Stimulated activated CD4-positive, alpha-beta T cell treated with anti-CD3 and anti-CD28 coated beads, Interleukin-12 subunit alpha, Interleukin-12 subunit beta, amount 100 ng/mL, for 24 hours (primary cell): Measurements from ENCODE around the gene DLGAP4.

Source experiments
- DNase-seq, 2 experiments: peaks; one replicate each; pipeline ENCODE4 v3.0.0-alpha.2; 2020; ENCODE audit warnings: low read depth in 2 of 2

DLGAP4 gene

GRCh38 chr20:36305602-36306551, at the start of gene DLGAP4:
Gene DLGAP4 (plus strand): TSS chr20:36306339. CDS start chr20:36431718, 125,379 bp downstream.
- DNase-seq: no peak

DNA sequence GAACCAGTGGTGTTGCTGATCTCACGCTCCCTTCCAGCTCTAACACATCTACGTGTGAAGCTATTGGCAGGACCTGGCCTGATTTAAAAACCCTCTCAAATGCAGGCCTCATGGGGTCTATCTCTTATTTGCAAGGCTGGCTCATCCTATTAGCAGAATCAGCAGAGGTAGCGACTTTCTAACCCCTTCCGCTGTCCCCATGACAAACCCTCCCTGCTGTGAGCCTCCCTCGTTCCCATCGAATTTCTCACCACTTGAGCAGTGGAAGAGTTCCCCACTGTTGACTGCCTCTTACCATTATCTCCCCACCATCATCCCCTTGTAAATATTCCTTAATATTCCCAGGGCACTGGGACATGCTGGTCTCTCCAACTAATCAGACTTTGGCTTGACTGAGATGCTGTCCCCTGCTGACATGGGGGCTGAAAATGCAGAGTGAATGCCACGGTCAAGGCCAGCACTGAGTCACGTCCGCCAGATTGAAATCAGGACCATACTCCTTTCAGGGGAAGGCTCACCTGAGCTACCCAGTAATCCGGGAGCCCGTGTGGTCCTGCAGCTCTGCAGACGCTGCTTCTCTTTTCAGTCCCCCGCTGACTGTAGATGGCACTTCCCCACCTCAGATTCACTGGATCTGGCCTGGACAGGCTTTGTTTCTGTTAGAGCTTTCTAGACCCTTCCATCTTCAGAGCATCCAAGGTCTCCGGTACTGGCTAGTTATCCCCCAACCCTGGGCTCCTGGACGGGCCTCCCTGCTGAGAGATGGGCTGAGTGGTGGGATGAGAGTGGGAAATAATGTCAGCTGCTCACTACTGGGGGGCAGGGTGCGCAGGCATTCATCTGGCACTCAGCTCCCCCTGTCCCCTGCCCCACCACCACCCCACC, 46.7 kb upstream of the DLGAP4 start:
- DNase-seq: no peak

GRCh38 chr20:36260316-36260715, 45.8 kb upstream of the DLGAP4 start:
- DNase-seq: no peak

DNA sequence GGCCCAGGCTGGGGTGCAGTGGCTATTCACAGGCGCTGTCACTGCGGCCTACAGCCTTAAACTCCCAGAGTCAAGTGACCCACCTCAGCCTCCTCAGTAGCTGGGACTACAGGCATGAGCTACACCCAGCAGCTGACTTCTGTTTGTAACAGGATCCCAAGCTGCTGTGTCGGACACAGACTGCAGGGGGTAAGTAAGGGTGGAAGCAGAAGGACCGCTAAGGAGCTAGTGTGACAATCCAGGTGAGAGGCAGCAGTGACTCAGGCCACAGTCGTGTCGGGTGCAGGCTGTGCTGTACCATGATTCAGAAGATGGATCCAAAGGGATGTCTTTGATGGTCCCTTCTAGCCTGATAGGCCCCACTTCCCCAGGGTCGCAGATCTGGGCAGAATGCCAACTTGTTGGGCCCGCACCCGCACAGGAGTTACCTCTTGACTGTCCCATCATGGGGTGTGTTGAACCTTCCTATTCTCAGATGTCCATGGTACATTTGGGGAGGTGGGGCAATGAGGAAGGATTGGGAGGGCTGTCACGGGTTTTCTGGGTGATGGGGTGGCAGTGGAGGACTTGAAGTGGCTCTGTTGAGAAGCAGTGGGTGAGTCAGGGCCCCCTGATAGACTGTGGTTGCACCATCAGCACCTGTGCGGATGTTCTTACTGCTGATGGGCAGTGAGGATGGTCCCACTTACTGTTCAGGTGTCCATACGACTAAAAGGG, 44.6 kb upstream of the DLGAP4 start:
- DNase-seq: no peak

- no peak for DNase-seq
These were observed 43.7 kb upstream of the DLGAP4 start for GRCh38 chr20:36262440-36262839.

DNA sequence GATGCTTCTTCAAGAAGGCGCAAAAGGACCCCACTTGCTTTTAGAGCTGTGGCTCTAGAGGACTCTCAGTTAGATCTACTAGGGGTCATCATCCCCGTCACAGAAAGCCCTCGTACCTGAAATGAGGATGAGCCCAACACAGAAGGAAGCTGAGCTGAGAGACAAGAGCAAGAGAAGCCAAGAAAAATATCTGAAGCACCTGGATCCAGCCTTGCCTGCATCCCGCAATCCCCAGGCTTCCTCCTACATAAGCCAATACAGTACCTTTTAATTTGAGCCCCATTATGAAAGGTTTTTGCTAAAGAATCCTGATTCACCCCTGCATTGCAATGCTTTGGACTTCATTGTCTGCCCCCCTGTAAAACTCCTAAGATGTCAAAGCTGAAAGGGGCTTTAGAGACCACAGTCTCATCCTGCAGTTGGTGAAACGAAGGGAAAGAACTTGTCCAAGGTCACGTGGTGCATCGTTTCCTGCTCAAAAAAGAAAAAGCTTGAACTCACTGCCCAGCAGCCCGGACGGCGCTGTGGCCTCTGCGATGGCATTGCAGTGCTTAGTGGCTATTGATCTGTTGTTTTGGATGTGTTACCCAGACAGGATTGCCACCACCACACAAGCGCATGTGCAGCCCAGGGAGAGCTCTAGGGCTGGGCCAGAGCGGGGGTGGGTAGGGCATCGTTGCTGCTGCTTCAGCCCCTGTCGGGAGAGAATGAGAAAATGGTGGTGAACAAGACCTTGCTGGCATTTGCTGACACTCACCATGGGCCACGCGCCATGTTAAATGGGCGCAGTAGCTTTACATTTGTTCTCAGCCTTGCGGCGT, 41.5 kb upstream of the DLGAP4 start:
- no peak for DNase-seq

GRCh38 chr20:36266189-36266588, 40.0 kb upstream of the DLGAP4 start:
- DNase-seq: no peak

- no peak for DNase-seq
These were observed 38.3 kb upstream of the DLGAP4 start for GRCh38 chr20:36267605-36268381.

- DNase-seq: no peak
These were observed 37.4 kb upstream of the DLGAP4 start for GRCh38 chr20:36268440-36269342.

DNA sequence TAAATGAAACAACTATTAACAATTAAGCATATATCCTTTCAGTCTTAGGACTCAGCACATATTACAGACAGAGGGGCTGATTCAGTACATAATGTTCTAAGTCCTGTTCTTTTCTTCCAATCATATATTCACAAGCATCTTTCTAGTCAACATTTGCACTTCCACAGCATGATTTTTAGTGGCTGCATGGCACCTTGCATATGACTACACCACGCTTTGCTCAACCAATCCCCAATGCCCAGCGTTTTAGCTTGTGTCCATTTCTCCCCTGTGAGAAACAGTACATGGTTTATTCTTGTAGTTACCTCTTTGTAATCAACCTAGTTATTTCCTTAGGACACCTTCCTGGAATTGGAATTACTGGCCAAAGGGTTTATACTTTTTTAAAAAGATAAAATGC, 36.6 kb upstream of the DLGAP4 start:
- DNase-seq: no peak

- no peak for DNase-seq
These were observed 35.1 kb upstream of the DLGAP4 start for GRCh38 chr20:36270744-36271638.

DNA sequence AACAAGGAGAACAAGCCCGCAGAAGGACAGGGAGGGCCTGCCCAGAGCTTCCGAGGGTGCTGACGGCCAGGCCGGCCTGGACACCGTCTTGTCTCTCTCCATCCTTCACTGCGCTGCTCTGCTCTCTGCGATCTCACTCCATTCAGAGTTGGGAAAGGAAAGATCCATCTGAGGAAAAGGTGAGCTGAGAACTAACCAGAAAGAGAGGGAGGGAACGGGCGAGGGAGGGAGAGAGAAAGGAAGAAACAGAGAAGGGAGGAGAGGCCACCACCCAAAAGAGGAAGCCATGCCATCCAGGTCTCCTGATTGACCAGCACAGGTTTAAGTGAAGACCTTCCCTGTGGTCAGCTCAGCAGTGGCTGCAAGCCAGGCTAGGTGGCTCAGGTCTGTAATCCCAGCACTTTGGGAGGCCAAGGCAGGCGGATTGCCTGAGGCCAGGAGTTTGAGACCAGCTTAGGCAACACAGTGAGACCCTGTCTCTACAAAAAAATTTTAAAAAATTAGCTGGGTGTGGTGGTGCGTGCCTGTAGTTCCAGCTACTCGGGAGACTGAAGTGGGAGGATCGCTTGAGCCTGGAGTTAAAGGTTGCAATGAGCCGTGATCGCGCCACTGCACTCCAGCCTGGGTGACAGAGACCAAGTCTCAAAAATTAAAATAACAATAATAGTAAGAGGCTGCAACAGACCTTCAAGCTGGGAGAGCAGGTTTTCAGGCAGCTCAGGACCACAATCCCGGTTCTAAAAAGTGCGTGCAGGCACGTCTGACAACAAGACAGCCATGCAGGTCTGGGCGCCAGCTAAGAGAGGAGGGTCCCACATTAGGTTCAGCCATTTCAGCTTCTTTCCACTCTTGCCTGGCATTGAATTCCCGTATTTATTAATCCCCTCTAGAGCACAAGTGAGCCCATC, 34.2 kb upstream of the DLGAP4 start:
- DNase-seq: no peak

DNA sequence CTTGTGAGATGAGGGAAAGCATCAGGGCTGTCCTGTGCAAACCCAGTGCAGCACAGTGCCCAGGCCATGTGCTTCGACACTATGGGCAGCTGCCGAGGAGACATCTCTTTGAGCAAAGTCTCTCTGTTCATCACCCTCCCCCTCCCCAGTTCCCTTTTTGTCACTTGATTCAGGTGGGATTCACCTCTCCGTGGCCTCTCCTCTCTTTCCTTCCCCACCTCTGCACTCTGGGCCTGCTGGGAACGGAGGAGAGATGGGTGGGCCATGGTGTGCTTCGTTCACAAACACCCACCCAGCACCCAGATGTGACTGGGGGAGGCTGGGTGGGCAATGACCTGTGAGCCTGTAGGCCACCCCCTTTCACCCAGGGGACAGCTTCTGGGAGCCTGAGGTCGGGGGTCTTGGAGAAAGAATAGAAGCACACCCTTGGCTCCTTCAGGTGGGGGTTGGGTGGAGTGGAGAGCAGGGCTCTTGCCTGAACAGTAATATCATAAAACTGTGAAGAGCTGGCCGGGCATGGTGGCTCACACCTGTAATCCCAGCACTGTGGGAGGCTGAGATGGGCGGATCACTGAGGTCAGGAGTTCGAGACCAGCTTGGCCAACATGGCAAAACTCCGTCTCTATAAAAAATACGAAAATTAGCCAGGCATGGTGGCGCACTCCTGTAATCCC, 33.5 kb upstream of the DLGAP4 start:
- no peak for DNase-seq

GRCh38 chr20:36273414-36274180, 32.5 kb upstream of the DLGAP4 start:
- no peak for DNase-seq

- no peak for DNase-seq
These were observed 31.8 kb upstream of the DLGAP4 start for GRCh38 chr20:36274181-36274841.
